Renal cortical epithelial cell (primary cell): Measurements from ENCODE around the gene AFF3. TPM values are rescaled to one million over a fixed set of nuclear protein-coding genes. Genes with fewer than 3 reads are reported as not detected.

ENCODE experiments used
- DNase-seq: peaks from one replicate; pipeline ENCODE4 v3.0.0-alpha.2; 2011; ENCODE audit warnings: low read depth
- total RNA-seq: library from RNA; depleted of rRNA; stranded (reverse); fragments of >200 nt; gene quantifications from 2 replicates; pipeline ENCODE4 v1.2.3, GENCODE V29; 2014

The AFF3 gene
- total RNA-seq, 1 donor from 2014 or later: 0.10 TPM

DNA sequence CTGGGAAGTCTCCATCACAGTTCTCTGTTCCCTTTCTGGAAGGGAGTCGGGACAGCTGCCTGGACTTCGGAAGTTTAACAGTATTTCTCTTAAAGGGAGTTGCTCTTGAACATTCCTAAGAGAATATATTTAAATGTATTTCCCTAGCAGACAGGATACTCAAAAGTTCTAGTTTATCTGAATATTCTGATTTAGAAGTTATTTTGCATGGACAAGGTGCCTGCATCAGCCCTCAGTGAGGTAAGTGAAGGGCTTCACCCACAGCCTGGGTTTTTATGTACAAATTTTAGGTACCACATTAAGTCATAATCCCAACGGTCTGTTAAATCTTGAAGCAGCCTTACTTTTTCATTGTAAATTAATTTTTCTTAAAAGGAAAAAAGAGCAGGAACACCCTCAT lies 587.5 kb downstream of the AFF3 start:
- no peak for DNase-seq

GRCh38 chr2:99554238-99554637 lies 588.2 kb downstream of the AFF3 start:
- no peak for DNase-seq

- no peak for DNase-seq
Observed at GRCh38 chr2:99552529-99552928, 589.9 kb downstream of the AFF3 start.

DNA sequence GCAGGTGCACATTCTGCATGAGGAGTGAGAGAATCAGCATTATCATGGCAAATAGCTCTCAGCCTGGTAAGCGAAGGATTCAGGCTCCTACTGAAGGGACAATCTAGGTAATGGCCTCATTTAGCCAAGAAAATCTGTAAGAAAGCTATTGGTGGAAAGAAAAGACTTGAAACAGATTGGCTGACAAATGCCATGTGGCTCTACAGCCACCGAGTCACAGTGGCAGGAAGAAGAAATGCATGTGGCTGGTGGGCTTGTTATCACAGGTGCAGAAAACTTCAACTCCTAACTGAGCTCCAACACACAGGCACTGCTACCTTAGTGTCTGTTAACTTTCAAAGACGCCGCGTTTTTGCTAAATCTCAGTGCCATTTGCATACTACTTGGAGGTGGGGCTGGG lies 592.0 kb downstream of the AFF3 start:
- DNase-seq: no peak

DNA sequence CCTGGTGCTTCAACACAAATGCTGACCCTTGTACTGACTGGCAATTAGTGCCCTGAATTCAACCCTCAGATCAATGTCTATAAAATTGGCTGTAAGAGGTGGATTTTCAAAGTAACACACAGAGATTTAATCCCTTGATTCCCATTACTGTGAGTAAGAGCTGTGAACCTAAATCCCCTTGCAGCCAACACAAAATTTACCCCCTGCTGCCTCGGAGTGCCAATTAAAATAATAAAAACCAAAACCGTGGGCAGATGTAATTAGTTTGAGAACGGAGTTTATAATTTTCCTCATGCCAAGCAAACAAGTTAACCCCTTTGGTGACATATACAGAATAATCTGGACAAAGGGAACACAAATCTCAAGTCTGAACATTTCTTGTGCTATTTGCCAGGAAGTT lies 596.8 kb downstream of the AFF3 start:
- DNase-seq: no peak

- peak; percentile 34 for DNase-seq
Observed at GRCh38 chr2:99545066-99545465, 597.3 kb downstream of the AFF3 start.

GRCh38 chr2:99544608-99545007 lies 597.8 kb downstream of the AFF3 start:
- no peak for DNase-seq

DNA sequence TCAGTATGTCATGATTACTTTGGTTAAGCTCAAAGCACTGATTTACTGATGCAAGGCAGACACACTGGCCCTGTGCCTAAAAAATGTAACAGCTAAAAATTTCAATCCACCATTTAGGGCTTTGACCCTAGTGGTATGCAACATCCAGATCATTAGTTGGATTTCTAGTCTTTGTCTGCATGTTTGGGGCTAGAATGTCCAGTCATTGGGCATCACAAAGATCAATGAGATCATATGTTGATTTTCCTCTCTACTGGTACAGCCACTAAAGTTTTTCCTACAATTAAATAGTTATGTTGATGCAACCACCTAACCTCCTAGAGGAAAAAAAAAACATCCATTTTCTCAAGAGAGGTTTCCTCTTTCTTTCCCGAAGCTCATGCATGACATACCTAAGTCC lies 599.1 kb downstream of the AFF3 start:
- no peak for DNase-seq

DNA sequence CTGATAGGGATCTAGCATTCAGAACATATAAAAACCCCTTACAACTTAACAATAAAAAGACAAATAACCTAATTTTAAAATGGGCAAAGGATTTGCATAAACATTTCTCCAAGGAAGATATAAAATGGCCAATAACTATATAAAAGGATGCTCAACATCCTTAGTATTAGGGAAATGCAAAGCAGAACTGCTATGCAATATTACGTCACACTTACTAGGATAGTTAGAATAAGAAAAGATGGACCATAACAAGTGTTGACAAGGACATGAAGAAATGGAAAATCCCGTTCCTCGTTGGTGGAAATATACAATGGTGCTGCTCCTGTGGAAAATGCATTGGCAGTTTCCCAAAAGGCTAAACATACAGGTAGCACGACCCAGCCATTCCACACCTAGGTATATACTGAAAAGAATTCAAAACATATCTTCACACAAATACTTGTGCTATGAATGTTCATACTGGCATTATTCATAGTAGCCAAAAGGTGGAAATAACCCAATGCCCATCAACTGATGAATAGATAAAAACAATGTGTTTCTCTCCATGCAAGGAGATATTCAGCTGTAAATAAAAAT lies 604.4 kb downstream of the AFF3 start:
- DNase-seq: no peak

DNA sequence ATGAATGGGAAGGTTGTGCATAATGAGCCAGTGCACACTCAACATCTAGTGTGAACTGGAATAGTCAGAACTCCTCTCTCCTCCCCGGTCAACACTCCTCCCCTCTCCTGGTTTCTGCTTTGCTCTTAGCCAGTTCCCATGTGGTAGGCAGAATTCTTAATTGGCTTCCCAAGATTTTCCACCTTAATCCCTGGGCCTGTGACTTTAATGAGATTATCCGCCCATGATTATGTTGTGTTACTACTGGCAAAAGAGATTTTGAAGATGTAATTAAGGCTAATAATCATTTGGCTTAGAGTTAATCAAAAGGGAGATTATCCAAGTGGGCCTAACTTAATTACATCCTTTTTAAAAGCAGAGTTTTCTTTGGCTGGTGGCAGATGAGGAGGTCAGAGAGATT lies 618.3 kb downstream of the AFF3 start:
- DNase-seq: no peak

GRCh38 chr2:99522157-99522556 lies 620.2 kb downstream of the AFF3 start:
- no peak for DNase-seq

DNA sequence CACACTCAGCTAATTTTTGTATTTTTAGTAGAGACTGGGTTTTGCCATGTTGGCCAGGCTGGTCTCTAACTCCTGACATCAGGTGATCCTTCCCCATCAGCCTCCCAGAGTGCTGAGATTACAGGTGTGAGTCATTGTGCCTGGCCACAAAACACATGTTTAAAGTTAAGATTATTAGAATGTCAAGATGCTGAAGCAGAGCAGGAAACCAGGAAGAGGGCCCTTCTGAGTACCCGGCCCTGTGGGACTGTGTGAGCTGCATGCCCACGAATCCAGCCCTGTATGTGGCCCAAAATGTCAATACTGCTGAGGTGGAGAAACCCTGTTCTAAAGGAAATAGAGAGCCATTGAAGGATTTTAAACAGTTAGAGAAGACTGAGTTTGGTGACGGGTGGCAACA lies 621.6 kb downstream of the AFF3 start:
- no peak for DNase-seq

DNA sequence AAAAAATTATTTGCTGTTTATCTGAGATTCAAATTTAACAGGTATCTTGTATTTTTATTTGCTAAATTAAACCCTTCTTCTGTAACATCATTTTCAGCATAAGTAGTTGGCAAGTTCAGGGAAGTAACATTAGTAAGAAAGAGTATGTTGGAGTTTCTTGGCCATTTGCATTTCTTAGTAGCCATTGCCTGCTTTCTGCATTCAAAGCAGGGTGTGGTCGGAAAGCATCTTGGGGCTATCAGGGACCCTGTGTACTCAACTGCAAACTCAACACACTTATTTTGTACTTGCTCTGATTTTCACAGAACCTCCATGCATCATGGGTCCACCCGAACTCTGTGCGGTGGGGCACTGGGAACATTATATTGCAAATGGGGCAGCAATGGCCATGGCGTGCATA lies 622.2 kb downstream of the AFF3 start:
- no peak for DNase-seq

DNA sequence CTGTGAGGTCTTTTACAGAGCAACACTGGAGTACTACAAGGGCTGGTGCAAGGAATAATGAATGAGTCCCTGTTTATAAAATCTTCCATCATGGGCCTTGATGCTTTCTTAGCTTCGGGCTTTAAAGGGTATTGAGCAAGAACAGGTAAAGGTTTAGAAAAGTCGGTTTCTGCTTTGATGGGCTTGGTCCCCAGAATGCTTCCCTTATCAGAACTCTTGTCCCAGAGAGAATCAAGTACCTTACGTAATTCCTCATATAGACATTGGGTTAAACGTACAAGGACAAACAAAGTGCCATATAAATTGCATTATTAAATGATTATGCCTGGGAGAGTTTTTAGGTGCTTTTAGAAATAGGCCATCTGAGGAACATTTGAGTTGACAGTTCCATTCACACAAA lies 628.0 kb downstream of the AFF3 start:
- DNase-seq: no peak

DNA sequence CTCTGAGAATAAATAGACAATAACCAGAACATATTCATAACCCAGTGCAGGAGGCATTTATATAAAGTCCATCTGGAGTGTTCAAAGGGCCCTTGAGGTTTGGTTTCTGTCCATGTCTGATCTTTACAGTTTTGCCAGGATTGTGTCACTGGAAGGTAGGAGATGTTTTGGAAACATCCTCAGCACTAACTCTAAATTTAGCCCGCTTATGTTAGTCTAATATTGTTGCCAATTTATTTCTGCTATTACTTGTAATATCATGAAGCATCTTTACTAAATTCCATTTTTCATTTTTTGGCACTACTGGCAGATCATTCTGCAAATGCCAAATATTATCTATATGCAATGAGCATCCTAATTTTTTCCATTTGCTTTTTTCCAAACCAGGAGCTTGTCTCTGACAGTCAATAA lies 630.2 kb downstream of the AFF3 start:
- no peak for DNase-seq

DNA sequence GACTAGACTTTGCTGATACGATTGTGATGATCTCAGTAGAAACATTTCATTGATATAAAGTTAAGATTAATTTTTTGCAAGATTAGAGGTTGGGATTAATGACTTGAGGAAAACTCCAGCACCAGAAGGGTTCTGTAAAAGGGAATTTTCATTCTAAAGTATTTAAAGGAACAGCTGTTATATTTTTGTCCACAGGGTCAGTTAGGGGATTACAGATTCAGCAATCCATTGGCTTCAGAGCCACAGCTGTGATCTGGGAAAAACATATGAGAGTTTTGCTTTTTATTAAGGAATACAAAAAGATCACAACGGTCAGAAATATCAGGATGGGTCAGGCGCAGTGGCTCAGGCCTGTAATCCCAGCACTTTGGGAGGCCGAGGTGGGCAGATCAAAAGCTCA lies 633.0 kb downstream of the AFF3 start:
- DNase-seq: no peak

GRCh38 chr2:99507937-99508818 lies 634.2 kb downstream of the AFF3 start:
- no peak for DNase-seq

DNA sequence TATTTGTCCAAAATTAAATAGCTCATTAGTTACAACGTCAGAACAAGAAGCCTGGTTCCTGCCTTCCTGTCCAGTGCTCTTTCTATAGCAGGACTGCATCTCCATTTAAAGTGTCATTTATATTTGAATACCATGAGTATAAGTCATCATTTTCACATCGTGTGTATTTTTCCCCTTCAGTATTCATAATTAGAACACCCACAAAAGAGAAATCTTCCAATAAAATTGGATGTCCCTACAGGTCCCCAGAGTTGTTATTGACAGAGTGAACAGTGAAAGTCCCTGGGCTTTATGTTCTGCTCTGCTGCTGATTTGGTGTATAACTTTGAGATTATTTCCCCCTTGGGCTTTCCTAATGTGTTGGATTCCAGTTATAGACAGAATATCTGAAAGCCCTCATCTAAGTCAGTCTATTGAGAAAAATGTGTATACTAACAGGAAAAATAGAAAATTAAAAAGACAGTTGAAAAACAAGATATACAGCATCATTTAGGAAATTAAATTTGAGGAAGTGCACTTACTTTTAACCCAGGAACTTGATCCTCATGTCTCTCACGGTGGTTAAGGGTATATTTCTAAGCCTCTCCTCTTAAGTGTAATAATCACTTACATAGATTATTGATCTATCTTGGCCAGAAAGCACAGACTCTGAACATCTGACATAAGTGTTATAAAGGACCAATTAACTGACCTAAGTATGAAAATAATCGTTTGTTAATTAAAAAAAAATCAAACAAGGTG lies 637.4 kb downstream of the AFF3 start:
- no peak for DNase-seq

DNA sequence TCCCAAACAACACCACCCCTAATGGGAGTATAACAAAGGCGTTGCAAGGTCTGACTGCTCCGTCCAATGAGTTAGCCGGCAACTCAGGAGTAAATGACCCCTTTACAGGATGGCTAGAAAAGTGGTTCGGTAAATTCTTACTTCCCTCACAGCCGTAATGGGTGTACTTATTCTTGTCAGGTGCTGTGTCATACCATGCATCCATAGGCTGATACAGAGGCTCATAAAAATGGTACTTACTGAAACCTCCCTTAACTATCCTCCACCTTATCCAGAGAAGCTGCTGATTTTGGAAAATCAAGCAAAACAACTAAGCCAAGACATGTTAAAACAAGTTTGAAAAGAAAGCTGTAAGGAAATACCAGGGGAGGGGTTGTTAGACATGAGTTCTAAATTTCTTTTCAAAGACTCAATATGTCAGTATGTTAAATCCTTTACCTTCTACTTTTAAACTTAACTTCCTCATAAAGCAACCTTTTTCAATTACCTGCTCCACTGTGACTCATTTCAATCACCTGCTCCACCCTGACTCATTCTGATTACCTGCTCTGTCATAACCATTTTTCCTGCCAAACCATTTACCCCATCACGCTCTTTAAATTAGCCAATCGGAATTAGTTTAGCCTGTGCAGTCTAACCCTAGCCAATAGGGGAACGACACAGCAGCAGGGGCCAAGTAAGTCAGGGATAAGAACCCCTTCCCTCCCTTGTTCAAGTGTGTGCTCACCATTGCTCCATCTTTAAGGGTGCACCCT lies 638.6 kb downstream of the AFF3 start:
- peak; percentile 47 for DNase-seq

DNA sequence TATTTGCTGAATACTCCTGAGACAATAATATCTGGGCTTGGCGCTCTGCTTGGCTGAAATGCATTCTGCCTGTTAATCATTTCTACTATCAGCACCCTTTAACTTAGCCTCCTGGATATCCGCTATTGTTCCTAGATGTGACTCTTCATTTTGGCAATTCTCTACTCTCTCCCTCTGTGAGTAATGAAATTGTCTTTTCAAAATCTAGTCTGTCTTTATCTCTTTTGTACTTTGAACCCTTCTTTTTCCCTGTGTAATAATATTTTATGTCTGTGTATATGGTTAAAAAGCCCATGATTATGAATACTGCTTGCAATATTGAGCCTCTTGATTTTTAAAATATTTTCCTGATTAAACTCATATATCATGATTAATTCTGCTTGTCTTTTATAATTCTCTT lies 646.4 kb downstream of the AFF3 start:
- no peak for DNase-seq
